ENCODE results near the gene AK9.
A peak's percentile ranks its signal among the peaks of the same experiment; 100 is the strongest.
"Not testable (repeated sequence)": the region's sequence is repeated elsewhere in the genome, so short reads cannot be mapped to it uniquely, and the experiment has no call there.

Gene AK9

DNA sequence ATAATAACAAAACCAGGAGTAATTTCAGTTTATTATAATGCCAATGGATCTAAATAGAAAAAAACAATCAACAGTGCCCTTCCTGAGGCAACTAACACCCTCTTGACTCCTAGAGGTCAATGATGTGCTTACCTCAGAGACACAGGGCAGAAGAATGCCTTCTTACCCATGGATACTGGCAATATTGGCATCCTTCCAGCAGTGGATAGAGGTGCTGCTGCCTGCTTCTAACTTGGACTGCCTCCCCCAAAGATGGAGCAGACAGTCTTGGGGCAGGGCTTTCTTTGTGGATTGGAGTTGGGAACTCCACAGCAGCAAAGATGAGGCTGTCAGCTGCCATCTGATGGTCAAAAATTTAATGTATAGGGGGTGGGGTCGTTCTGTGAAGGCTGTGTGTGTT lies 78.7 kb downstream of the AK9 start:
- DNase-seq: no peak

DNA sequence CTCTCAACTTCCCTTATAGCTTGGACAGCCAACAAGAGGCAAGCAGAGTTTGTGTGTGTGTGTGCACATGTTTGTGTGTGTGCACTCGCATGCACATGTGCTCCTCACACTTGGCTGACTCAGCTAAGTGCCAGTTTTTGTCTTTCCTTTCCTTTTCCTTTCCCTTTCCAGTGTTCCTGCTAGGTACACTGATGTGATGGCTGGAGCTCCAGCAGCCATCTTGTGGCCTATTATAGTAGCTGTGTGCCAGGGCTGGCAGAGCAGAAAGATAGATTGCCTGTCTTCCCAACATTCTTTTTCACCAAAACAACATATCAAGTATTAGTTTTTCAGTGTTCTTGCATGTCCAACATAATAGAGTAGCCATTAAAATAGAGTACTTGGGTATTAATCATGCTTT lies 79.5 kb downstream of the AK9 start:
- DNase-seq: no peak

DNA sequence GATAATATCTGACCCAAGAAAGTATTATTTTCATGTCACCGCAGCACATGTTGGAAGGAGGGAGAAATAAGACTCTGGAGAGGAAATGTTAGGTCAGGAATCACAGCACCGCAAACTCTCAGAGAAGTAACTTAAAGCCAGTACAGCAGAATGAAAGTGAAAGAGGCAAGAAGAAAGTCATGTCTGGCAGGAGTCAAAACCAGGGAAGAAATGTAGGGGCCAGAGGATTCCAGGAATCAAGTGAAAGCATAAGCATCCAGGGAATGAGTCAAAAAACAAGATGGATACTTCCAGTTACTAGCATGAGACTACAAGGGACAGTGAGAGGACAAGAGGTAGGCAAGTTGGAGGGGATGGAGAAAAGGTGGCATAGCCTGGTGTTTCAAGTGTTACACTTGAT lies 80.4 kb downstream of the AK9 start:
- no peak for DNase-seq

DNA sequence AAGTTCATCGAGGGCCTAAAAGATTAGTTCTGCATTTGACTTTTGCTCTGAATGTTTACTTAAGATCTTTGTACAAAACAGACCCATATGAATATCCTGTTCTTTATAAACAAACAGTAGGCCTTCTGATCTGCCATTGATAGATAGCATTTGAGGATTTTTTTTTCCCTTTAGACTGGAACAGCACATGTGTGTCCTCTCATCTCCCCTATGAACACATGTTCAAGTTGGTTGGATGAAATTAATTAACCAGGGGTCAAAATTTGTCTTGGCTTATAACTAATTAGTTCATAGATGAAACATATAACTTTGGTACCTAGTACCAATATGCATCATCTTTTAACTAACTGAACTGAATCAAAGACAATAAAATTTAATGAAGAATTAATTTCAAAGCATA lies 81.3 kb downstream of the AK9 start:
- DNase-seq: no peak

DNA sequence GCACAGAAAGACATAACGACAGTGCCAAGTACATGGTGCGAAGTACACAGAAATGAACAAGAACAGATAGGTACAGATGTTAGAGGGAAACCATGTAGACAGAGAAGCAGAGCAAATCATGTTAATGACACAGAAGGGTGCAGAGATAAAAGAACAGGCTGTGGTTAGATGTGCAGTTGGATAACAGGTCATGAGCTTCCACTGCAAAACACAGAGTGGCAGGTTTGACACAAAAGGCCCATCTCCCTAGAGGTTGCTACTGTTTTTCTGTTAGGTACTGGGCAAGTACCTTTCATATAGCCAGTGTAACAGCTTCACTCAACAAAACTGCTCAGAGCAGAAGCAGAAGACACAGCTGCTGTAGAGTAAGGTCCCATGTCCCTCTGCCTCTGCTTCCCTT lies 84.6 kb downstream of the AK9 start:
- no peak for DNase-seq

- DNase-seq: no peak
Observed at GRCh38 chr6:109595998-109596397, 95.0 kb downstream of the AK9 start.

GRCh38 chr6:109580519-109580918 lies 110.5 kb downstream of the AK9 start:
- no peak for DNase-seq

DNA sequence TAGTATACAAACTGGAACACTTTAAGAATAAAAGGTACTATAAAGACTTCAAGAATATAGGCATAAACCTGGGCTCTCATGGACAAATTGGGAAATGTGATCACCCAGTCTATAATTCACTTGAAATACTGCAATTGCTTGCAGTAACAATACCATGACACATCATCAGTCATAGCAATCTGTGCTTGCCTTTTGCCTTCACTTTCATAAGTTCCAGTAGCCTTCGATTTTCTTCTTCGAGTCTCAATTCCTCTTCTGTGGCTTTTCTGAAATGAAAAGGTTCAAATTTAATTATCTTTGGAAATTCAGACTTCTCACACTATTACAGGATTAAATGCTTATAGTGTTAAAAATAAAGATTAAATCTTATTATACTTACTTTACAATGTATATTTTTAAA lies 111.6 kb downstream of the AK9 start:
- no peak for DNase-seq

DNA sequence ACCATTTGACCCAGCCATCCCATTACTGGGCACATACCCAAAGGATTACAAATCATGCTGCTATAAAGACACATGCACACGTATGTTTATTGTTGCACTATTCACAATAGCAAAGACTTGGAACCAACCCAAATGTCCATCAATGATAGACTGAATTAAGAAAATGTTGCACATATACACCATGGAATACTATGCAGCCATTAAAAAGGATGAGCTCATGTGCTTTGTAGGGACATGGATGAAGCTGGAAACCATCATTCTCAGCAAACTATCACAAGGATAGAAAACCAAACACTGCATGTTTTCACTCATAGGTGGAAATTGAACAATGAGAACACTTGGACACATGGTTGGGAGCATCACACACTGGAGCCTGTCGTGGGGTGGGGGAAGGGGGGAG lies 121.1 kb downstream of the AK9 start:
- DNase-seq: not testable (repeated sequence)

- DNase-seq: no peak
Observed at GRCh38 chr6:109561844-109562243, 129.2 kb downstream of the AK9 start.

- no peak for DNase-seq
Observed at GRCh38 chr6:109531446-109531845, 159.6 kb downstream of the AK9 start.

GRCh38 chr6:109527989-109528388 lies 163.0 kb downstream of the AK9 start:
- DNase-seq: no peak

- peak; percentile 12 for DNase-seq
Observed at GRCh38 chr6:109526905-109527628, 163.9 kb downstream of the AK9 start.

DNA sequence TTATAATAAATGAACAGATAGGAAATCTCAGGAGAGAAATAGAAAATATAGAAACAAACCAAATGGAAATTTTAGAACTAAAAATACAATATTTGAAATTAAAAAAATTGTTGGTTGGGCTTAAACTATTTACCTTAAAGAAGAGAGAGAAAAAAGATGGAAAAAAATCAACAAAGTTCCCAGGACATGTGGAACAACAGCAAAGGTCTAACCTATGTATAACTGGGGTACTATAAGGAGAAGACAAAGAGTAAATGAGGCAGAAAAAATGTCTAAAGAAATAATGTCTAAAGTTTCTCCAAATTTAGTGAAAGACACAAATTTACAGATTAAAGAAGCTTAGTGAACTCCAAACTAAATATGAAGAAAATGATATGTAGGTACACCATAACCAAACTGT lies 166.9 kb downstream of the AK9 start:
- no peak for DNase-seq

GRCh38 chr6:109523478-109523877 lies 167.5 kb downstream of the AK9 start:
- DNase-seq: no peak

GRCh38 chr6:109521080-109521479 lies 169.9 kb downstream of the AK9 start:
- no peak for DNase-seq

- DNase-seq: not testable (repeated sequence)
Observed at GRCh38 chr6:109519647-109520046, 171.4 kb downstream of the AK9 start.

DNA sequence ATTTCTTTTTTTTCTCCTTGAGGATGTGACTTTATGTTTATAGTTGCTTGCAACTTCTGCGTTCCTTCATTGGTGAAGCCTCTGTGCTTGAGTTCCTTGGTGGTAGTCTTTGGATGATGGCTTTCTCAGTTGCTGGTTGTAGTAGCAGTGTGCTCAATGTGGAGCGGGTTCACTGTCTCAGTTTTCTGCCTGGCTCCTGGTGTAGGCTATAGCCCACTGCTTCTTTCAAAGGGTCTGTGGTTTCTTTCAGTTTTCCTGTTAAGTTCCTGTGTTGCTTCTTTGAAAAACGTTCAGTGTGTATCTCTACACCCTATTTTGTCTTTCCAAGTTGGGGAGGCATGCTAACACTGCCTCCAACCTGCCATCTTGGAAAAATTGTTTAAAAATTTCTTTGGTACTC lies 174.1 kb downstream of the AK9 start:
- DNase-seq: no peak

DNA sequence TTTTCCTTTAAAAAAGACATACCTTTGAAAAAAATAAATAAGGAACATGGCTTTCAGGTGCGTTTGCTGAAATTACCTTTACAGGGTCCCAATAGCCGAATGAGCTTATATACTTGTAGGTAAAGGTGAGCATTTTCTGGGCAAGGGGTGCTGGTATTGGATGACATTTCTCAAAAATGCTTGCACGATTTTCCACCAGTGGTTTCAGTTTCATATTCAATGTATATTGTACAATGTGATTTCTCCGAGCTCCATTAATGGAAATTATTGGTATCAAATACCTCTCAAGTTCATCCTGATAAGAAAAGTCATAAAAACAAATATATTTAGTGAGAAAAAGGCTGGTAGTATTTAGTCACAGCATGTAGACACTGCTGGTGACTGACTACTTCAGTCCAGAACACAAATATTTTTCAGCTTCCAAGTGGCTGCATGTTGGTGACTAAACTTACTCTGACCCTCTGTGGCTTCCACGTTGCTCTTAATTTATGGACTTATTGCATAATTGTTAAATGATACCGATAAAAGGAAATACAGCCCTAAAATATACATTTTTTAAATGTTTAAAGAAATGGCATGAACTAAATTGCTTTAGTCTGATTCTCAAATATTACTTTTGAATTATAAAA lies 175.1 kb downstream of the AK9 start:
- no peak for DNase-seq

GRCh38 chr6:109514946-109515345 lies 176.1 kb downstream of the AK9 start:
- DNase-seq: no peak

DNA sequence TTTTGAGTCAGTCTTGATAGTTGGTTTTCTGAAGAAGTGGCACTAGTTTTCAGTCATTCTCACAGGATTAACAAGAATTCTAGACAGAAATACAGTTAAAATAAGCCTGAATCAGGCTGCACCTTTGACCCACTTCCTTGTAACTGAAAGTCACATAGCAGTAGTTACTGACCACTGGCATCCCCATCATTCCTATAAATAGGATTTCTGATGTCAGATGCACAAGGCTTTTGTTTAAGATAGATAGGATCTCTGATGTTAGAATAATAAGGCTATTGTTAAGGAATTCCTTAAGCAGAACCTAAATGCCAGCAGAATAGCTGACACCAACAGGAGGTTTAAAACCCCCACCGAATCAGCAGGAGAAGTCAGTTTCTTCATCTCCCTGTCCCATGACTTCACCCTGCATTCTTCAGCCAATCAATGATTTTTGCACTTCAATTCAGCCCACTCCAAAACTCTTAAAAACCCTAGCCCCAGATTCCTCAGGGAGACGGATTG lies 177.4 kb downstream of the AK9 start:
- DNase-seq: no peak

DNA sequence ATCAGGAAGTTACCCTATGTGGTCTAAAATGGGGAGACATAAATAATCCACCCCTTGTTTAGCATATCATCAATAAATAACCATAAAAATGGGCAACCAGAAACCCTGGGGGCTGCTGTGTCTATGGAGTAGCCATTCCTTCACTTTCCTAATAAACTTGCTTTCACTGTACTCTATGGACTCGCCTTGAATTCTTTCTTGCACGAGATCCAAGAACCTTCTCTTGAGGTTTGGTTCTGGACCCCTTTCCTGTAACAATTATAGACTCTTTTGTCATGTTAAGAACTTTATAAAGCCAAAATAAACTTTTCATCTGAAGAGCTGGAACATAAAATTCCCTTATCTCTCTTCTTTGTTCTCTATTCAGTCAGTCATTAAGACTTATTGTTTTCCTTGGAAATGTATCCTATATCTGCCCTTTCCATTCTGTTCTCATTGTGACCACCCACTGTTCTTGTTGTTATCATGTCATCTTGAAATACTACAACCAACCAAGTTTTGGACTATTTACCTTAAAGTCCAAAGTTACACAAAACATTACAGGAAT lies 178.7 kb downstream of the AK9 start:
- no peak for DNase-seq

DNA sequence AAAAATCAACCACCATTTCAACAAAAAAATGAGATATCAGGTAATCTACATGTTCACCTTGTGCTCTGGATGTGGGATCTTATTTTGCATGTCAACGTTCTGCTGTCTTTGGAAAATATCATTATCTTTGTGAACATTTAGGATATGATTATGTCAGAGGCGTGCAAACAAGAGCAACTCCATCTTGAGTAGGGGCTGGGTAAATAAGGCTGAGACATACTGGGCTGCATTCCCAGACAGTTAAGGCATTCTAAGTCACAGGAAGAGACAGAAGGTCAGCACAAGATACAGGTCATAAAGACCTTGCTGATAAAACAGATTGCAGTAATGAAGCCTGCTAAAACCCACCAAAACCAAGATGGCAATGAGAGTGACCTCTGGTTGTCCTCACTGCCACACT lies 179.2 kb downstream of the AK9 start:
- DNase-seq: no peak

GRCh38 chr6:109510358-109510757 lies 180.6 kb downstream of the AK9 start:
- DNase-seq: no peak

Data from T-helper 9 cell (primary cell).